Activated gamma-delta T cell treated with Interleukin-2 at 50 U/mL for 16 hours (primary cell): ENCODE results near the gene C2CD3.
"Not testable (repeated sequence)": the region's sequence is repeated elsewhere in the genome, so short reads cannot be mapped to it uniquely, and the experiment has no call there.

ENCODE experiments used
- DNase-seq: peaks from one replicate; pipeline ENCODE4 v3.0.0-alpha.2; 2020

Gene C2CD3

GRCh38 chr11:74120260-74121035 lies 50.4 kb downstream of the C2CD3 start:
- not testable (repeated sequence) for DNase-seq

- DNase-seq: no peak
These were observed 54.1 kb downstream of the C2CD3 start for GRCh38 chr11:74116719-74117118.

GRCh38 chr11:74112877-74113276 lies 57.9 kb downstream of the C2CD3 start:
- DNase-seq: no peak

- DNase-seq: no peak
These were observed 64.7 kb downstream of the C2CD3 start for GRCh38 chr11:74106124-74106523.

- DNase-seq: no peak
These were observed 68.5 kb downstream of the C2CD3 start for GRCh38 chr11:74102321-74102720.

- DNase-seq: no peak
These were observed 70.1 kb downstream of the C2CD3 start for GRCh38 chr11:74100735-74101134.

- DNase-seq: no peak
These were observed 70.6 kb downstream of the C2CD3 start for GRCh38 chr11:74100231-74100630.

GRCh38 chr11:74097686-74098237 lies 73.0 kb downstream of the C2CD3 start:
- DNase-seq: no peak

- no peak for DNase-seq
These were observed 76.4 kb downstream of the C2CD3 start for GRCh38 chr11:74094393-74094792.

GRCh38 chr11:74092425-74092824 lies 78.4 kb downstream of the C2CD3 start:
- no peak for DNase-seq

GRCh38 chr11:74091549-74091948 lies 79.3 kb downstream of the C2CD3 start:
- no peak for DNase-seq

GRCh38 chr11:74090701-74091100 lies 80.1 kb downstream of the C2CD3 start:
- DNase-seq: no peak

GRCh38 chr11:74086242-74086884 lies 84.4 kb downstream of the C2CD3 start:
- no peak for DNase-seq

GRCh38 chr11:74085542-74085892 lies 85.3 kb downstream of the C2CD3 start:
- no peak for DNase-seq

GRCh38 chr11:74084796-74085541 lies 85.8 kb downstream of the C2CD3 start:
- no peak for DNase-seq

- DNase-seq: not testable (repeated sequence)
These were observed 86.9 kb downstream of the C2CD3 start for GRCh38 chr11:74083927-74084326.

GRCh38 chr11:74081428-74081827 lies 89.4 kb downstream of the C2CD3 start:
- DNase-seq: no peak

- no peak for DNase-seq
These were observed 93.6 kb downstream of the C2CD3 start for GRCh38 chr11:74077193-74077592.

- DNase-seq: no peak
These were observed 98.1 kb downstream of the C2CD3 start for GRCh38 chr11:74072721-74073120.

- no peak for DNase-seq
These were observed 98.5 kb downstream of the C2CD3 start for GRCh38 chr11:74072286-74072685.

GRCh38 chr11:74070723-74071492 lies 99.9 kb downstream of the C2CD3 start:
- DNase-seq: no peak

GRCh38 chr11:74069146-74070046 lies 101.4 kb downstream of the C2CD3 start:
- DNase-seq: no peak
